HG03521 (cell line): ENCODE results near the gene ORC6.
"Not testable (repeated sequence)": the region's sequence is repeated elsewhere in the genome, so short reads cannot be mapped to it uniquely, and the experiment has no call there.

Experiments
- ATAC-seq: cut with Tn5 transposase; IDR thresholded peaks from one replicate; pipeline ENCODE4 v1.9.1; 2021; ENCODE audit warnings: mild to moderate bottlenecking, moderate library complexity; ENCODE audit not compliant: unreplicated experiment

Gene ORC6, protein sequence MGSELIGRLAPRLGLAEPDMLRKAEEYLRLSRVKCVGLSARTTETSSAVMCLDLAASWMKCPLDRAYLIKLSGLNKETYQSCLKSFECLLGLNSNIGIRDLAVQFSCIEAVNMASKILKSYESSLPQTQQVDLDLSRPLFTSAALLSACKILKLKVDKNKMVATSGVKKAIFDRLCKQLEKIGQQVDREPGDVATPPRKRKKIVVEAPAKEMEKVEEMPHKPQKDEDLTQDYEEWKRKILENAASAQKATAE

DNA sequence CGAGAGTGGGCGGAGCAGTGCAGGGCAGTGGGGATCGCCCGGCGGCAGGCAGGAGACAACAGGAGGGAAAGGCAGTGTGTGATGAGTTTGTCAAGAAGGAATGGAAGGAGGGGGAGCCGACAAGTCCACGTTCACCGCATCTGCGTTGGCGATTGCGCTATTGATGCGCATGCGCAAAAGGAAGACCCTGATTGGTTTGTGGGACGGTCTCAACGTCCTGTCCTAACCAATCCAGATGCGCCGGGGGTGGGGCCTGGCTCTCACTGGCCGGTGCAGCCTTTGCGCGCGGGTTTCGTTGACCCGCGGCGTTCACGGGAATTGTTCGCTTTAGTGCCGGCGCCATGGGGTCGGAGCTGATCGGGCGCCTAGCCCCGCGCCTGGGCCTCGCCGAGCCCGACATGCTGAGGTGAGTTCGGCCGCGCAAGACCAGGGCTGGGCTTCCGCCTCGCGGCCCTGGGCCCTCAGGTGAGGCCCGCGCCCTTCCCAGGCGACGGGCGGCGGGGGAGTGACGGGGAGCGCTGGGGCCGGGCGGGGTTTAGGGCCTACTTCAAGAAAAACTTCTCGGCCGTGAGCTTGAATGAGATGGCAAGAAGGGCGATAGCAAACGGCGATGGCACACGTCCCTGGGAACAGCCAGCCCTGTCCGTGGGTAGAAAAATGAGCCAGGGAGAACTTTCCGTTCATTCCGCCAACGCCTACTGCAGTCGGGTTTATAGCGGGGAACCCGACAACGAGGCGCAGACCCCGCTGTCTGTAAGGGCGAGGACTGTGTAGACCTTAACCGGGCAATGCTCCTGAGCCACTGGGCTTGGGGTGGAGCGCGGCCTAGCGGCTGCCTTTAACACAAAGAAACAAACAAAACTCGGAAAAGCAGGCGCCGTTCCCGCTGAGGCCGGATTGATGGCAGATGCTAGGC lies at the start of gene ORC6:
TSS of gene ORC6 (plus strand) at position 295 of the 916 bp plus-strand sequence. CDS start at position 342, 47 bp downstream.
- peak; percentile 62 for ATAC-seq

DNA sequence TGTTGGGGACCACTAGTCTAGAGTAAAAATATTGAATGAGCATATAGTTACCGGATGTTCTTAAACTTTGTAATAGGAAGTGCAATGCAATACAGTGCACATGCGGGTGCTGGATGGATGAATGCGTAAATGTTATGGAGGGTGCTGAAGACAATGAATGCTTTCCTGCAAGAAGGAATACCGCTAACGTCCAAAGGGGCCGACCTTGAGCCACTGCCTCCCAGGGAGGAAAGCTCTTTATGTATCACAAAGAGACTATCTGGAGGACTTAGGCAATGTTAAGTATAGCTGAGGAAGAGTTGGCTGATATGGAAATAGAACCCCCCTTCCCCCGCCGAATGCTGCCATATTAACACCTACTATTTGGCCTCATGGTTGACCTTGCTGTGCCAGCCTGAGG lies 40.8 kb upstream of the ORC6 start:
- no peak for ATAC-seq

DNA sequence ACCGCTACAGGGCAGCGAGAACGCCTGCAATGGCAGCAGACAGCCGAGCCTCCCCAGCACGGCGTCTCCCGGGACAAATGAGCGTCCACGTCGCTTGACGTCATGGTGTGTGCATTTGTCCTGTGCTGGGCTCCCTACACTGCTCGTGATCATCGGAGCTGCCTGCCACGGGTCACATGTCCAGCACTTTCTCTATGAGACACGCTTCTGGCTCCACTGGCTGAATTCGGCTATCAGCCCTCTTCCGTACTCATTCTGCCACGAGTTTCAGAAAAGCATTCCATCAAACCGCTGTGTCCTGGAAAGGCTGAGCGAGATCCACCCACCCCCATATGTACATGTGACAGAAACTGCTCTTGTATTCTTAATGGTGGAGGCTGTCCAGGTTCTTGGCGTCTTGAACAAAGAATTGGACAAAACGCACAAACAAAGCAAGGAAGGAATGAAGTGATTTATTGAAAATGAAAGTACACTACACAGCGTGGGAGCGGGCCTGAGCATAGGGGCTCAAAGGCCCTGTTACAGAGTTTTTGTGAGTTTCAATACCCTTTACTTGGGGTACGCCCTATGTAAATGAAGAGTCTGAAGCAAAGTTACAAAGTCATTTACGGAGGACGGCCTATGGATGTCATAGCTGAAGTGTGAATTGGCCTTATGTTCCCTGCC lies 39.7 kb upstream of the ORC6 start:
- no peak for ATAC-seq

DNA sequence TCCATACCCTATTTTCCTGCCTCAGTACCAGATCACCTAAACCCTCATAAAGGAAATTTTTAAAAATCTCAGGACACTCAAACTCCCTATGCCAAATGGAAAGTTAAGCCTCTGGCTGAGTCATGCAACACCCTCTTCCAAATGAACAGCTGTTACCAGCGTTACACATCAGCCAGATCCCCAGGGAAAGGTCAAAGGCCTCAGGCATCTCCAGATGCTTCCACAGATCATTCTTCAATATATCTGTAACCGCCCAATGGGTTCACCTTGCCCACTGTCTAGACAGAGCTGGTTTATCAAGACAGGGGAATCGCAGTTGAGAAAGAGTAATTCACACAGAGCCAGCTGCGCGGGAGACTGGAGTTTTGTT lies 39.2 kb upstream of the ORC6 start:
- ATAC-seq = no peak

DNA sequence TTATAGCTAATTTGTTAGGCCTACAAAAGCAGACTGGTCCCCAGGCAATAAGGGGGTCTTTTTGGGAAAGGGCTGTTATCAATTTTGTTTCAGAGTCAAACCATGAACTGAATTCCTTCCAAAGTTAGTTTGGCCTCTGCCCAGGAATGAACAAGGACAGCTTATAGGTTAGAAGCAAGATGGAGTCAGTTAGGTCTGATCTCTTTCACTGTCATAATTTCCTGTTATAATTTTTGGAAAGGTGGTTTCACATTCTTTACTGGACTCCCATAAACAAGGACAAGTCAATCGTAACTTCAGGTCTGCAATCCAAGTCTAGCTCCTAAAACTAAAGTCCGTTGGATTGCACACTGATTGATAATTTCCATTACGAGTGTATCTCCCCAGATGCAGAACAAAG lies 38.2 kb upstream of the ORC6 start:
- ATAC-seq = no peak

DNA sequence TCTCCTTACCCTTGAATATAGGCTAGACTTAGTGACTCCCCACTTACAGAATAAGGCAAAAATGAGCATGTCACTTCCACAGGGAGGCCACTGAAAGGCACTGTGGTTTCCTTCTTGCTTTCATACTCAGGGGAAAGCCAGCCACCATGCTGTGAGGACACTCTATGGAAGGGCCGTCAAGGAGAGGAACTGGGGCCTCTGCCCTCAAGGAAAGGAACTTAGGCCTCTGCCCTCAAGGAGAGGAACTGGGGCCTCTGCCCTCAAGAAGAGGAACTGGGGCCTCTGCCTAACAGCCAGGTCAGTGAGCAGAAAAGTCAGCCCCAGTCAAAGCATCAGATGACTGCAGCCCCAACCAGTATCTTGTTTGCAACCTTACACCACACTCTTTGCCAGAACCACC lies 30.5 kb upstream of the ORC6 start:
- ATAC-seq = peak; percentile 86

DNA sequence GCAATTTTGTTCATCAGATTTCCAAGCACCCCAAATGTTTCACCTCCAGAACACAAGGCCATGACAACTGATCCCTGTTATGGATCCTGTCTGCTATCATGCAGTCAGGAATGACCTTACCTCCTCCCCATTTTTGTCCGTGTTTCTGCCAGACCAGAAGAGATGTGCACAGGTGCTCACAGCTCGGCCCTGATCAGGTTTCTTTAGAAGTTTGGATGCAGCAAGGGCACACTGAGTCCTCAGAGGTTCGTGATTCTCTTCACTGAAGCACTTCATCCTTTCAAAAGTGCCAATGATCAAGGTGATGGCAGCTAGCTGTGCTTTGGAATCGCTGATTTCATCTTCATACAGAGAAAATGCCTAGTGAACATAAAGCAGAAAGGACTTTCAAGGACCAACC lies 27.3 kb upstream of the ORC6 start:
- ATAC-seq = no peak

DNA sequence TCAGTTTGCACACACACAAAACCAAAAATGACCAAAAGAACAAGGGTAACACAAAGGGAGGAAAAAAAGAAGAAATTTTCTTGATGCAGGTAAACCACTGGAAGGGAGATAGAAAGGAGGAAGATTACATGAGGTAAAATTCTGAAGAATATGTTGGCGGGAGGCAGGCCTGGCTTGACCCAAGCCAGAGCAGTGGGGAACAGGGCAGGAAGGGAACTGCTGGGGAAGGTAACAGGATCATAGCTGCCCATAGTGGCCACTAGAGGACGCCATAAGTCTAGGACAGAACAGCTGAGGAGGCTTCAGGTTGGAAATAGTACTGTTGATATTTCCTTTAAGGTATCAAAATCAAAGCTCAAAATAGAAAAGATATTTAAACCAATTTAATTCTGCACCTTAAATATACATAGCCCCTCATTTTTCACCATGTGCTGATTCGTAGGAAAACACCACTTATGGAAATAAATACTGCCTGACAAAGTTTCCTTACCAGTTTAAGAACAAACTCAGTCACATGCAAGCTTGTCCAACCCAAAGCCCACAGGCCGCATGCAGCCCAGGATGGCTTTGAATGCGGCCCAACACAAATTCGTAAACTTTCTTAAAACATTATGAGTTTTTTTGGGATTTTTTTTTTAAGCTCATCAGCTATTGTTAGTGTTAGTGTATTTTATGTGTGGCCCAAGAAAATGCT lies 16.0 kb upstream of the ORC6 start:
- ATAC-seq = peak; percentile 65

DNA sequence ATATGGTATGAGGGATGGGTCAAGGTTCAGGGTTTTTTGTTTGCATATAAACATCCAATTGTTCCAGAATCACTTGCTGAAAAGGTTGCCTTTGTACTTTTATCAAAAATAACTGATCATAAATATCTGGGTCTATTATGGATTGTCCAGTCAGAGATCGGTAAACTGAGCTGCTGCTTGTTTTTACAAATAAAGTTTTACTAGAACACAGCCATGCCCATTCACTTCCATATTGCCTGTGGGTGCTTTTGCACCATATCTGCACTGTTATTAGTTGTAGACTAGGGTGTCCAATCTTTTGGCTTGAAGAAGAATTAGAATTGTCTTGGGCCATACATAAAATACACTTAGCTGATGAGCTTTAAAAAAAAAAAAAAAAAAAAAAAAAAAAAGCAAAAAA lies 11.5 kb upstream of the ORC6 start:
- not testable (repeated sequence) for ATAC-seq

DNA sequence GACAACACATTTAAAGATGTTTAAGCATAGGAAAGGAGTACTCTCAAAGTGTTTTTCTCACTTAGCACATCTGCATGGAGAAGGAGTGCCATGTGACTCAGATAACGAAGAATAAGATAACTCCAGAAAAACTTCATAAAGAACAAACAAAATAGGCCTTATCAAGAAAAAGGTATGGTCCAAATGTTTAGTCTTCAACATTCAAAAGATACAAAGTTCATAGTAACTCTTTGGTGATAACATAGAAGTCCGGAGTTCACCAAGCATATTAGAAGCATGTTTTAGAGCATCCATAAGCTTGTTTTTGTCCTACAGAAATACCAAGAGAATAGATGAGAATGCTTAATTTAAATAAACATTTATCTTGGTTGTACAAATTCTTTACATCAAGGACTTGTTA lies 7.6 kb upstream of the ORC6 start:
- not testable (repeated sequence) for ATAC-seq

DNA sequence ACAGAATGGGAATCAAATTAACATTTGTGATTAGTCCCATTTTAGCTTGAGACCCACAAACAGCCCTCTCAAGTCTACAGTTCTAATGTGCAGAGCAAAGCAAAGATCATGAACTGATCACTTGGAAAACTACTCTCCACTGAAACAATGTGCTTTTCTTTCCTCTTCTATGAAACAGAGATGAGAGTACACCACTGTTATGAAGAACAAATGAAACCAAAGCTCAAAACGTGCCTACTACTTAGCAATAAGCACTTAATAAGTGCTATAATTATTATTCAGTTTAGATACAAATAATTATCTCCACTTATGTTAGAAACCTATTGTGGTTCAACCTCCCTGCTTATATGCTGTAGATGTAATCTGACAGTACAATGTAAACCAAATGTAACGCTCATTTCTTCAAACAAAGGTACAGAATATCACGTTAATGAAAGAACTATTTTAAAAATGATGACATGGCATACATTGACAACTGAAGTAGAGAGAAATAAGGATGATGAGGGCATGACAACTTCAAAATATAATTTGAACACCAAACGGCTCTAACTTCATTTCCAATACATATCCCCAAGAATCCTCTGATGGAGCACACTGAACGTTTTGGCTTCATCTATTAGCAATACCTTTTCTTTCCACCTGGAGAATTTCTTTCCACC lies 2.5 kb upstream of the ORC6 start:
- ATAC-seq = no peak

DNA sequence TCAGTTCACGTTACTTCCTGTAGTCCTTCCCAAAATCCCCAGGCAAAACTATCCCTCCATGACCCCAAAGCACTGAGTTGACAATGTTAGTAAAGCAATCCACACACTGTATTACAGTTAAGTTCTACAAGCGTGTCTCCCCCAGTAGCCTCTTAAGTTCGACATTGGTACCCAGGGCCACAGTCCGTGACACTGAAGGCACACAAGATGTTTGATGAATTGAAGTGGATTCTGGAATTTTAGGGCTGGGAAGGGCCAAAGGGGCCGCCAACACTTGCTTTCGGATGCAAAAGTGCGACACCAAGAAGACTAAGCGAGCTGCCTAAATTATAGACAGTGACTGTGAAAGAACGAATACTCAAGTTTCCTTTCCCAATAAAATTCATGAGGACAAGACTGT lies 2.0 kb upstream of the ORC6 start:
- ATAC-seq = no peak

DNA sequence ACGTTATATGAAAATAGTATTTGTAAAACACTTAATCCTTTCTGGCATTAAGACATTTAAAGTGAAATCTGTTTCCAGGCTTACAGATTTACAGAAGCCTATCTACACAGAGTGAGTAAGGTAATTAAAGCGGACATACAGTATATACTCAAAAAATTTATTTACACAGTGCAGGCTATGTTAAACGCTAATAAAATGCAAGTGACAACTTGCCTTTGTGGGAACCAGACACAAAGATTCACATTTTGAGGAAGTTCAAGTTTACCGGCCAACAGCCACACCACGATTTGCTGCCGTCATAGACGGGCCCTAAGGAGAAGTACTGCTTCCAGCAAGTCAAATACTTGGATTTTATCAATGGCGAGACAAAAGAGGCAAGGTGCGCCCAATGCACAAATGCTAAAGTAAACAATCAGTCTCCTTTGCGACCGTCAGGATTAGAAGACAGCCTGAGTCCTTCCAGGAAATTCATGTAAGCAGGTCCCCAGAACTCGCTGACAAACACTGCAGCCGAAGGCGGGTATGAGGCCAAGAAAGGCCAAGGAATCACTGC lies 1.3 kb upstream of the ORC6 start:
- ATAC-seq = no peak

DNA sequence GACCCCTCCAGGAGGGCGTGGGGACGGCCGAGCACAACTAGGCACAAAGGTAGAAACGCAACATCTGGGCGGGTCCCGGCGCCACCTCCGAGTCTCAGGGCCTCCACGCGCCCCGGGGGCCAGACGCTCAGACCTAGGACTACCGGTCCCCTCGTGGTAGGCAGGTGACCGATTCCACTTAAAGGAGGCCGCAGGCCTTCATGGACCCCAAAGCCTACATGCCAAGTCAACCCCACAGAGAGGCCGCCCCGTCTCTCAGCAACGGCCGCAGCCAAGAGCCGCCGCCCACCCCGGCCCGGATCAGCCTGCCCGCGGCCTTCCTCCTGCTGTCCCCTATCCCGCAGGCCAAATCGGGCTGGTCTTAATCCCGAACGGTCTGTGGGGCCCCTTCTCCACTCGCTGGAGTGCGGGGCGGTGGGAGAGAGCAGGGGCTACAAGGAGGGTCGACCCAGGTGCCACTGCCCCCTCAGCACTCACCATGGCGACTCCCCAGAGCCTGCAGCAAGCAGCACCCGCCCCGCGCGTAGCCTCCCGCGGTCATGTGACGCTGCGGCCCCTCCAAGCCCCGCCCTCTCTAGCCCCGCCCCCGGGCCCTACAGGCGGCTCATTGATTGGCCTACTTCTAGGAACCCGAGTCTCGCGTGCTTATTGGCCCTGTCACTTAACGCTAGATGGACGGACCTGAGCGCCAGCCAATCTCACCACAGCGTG lies 650 bp upstream of the ORC6 start, which contains the start of gene VPS35:
TSS of gene VPS35 (minus strand) at position 525 of the 711 bp plus-strand sequence. CDS start at position 480, 45 bp downstream.
- ATAC-seq = peak; percentile 82

DNA sequence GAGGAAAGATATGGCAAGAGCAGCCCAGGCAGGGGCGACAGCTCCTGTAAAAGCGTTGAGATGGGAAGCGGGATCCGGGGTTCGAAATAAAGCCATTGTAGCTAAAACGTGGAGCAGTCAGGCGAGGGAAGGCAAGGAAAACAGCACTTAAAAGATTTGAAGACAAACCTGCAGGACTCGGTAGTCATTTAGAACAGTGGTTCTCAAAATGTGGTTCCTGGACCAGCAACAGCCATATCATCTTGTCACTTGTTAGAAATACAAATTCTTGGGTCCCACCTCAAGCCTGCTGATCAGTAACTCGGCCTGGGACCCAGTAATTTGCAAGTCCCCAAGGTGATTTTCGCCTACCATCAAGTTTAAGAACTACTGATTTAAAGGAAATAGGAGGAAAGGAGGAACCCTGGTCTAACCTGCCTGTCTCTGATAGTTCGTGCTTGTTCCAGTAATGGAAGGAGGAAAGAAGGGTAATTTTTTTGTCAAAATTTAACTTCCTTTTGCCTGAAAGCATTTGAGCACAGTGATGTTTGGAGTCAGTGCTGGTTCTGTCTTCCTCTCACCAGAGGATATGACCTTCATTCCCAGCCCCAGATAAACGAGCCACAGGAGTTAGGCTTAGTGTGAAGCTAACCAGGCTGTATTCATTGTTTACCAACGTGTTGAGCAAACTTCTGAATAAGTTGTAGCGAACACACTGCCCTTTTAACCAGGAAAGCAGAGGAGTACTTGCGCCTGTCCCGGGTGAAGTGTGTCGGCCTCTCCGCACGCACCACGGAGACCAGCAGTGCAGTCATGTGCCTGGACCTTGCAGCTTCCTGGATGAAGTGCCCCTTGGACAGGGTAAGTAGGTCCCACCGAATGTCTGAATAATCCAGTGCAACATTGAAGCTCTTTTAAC lies 1.1 kb downstream of the ORC6 start:
- ATAC-seq = no peak

DNA sequence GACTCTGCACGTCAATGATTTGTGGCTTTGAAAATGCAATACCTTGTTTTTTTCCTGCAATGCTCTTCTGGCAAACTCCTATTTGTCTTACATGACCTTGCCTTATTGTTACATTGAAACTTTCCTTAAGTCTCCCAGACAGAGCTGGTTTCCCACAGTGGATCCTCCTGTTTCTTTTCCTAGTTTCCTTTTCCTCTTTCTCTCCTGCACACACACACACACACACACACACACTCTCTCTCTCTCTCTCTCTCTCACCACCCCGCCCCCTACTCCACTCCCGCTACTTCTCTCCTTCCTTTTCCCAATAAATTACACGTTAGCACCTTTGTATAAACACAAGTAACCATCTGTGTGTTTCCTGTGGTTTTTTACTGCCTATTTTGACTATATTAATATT lies 2.3 kb downstream of the ORC6 start:
- ATAC-seq = no peak

DNA sequence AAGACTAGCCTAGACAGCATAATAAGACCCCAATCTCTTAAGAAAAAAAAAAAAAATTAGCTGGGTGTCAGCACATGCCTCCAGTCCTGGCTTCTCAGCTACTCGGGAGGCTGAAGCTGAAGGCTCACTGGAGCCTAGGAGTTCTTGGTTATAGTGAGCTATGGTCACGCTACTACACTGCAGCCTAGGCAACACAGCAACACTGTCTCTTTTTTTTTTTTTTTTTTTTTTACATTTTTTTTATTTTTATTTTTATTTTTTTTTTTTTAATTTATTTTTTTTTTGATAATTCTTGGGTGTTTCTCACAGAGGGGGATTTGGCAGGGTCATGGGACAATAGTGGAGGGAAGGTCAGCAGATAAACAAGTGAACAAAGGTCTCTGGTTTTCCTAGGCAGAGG lies 4.1 kb downstream of the ORC6 start:
- ATAC-seq = no peak

DNA sequence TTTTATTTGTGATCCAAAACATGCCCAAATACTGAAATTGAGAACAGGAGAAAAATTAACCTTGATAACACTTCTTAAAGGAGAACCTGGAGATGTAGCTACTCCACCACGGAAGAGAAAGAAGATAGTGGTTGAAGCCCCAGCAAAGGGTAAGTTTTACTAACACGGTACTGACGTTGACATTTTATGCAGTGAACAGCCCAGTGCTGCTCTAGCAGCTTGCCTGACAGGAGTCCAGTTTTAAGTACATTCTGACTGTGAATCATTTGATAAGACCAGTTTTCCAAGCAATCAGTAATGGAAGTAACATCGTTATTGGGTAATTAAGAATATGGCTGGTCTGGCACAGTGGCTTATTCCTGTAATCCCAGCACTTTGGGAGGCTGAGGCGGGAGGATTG lies 6.5 kb downstream of the ORC6 start:
- ATAC-seq = no peak

DNA sequence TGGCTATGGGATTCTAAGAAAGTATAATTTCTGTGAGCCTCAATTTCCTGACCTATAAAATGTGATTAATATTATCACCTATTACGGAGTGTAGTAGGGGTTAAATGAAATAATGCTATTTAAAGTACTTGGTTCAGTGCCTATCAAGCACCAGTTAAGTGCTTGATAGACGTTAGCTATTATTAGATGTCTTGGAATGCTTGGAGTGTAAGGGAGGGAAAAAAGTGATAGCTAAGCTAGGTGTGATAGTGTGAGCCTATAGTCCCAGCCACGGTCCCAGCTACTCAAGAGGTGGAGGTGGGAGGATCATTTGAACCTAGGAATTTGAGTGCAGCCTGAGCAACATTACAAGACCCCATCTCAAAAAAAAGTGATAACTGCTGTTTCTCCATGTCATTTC lies 7.5 kb downstream of the ORC6 start:
- no peak for ATAC-seq
